ENCODE results near the gene BHLHA15.

BHLHA15 gene

DNA sequence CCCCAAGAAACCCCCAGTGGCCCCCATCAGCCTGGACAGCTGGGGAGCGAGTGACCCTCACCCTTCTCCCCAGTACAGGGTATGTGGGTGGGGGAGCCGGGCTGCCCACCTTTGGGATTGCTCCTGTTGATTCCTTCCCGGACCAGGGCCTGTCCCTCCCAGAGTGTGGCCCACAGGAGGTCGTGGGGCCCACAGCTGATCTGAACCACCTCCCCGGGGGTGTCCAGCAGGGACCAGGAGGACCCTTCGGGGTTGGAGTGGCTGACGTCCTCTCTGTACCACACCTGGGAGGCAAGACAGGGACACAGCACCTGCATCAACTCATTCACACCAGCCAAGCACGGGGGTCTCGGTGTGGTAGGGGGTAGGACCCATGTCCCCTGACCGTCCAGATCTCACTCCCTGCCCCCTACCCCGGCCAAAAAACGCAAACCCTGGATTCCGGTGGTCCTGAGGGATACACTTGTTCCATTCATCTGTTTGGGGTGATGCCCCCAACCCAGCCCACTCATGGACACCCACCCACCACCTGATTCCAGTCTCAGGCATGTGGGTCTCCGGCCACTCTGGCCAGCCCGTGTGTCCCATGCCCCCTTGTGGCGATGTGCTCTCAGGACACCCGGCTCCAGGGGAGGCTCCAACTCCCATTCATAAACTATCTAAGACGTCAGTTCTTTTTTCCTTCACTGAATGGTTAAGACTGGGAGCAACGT, 29.9 kb downstream of the BHLHA15 start:
- TF ChIP-seq, protein P1, sequence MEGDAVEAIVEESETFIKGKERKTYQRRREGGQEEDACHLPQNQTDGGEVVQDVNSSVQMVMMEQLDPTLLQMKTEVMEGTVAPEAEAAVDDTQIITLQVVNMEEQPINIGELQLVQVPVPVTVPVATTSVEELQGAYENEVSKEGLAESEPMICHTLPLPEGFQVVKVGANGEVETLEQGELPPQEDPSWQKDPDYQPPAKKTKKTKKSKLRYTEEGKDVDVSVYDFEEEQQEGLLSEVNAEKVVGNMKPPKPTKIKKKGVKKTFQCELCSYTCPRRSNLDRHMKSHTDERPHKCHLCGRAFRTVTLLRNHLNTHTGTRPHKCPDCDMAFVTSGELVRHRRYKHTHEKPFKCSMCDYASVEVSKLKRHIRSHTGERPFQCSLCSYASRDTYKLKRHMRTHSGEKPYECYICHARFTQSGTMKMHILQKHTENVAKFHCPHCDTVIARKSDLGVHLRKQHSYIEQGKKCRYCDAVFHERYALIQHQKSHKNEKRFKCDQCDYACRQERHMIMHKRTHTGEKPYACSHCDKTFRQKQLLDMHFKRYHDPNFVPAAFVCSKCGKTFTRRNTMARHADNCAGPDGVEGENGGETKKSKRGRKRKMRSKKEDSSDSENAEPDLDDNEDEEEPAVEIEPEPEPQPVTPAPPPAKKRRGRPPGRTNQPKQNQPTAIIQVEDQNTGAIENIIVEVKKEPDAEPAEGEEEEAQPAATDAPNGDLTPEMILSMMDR (IDR thresholded peaks at IDR 0.05; ENCODE audit: low read depth, low read length) = peak; percentile 83
- no peak overlapping the region for H3K4me3 ChIP-seq (replicated peaks in 1 of 2; ENCODE audit: low read depth in 2 of 2, low read length in 2 of 2)
- DNase-seq (ENCODE audit: low read depth in 2 of 2) = peak; percentile 53 to 55

DNA sequence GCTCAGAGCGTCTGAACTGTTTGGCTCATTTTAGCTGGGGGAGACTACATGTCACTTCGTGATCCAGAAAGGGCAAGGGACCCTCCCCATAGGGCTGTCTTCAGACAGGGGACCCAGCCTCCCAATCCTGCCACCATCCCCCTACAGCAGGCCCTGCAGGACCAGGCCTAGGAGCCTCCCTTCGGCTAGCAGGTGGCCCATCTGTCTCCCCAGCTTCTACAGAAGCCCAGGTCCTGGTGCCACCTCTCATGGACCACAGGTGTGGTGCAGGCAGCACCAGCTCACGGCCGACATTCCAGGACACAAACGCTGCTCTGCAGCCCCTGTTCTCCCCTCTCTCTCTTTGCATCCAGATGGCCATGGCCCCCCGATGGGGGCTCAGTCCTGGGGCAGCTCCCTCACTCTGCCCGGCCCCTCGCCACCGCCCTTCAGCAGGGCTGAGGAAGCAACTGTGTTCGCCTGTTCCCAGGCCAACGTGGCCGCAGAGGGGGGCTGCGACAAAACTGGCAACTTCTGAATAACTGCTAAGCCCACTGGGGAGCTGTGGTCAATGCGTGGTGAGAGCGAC, 30.5 kb downstream of the BHLHA15 start:
- TF ChIP-seq, protein P1 (IDR thresholded peaks at IDR 0.05; ENCODE audit: low read depth, low read length) = no peak
- no peak for DNase-seq (ENCODE audit: low read depth in 2 of 2)
- no peak overlapping the region for H3K4me3 ChIP-seq (replicated peaks in 1 of 2; ENCODE audit: low read depth in 2 of 2, low read length in 2 of 2)

DNA sequence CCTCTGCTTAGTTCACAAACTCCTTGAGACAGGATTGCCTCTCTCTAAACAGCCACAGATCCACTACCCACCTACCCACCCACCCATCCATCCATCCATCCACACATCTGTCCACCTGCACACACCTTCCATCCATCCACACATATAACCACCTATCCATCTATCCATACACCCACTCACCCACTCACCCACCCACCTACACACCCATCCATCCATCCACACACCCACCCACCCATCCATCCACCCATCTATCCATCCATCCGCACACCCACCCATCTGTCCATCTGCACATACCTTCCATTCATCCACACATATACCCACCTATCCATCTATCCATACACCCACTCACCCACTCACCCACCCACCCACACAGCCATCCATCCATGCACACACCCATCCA, 31.1 kb downstream of the BHLHA15 start:
- DNase-seq (ENCODE audit: low read depth in 2 of 2) = no peak
- TF ChIP-seq, protein P1 (IDR thresholded peaks at IDR 0.05; ENCODE audit: low read depth, low read length) = no peak

DNA sequence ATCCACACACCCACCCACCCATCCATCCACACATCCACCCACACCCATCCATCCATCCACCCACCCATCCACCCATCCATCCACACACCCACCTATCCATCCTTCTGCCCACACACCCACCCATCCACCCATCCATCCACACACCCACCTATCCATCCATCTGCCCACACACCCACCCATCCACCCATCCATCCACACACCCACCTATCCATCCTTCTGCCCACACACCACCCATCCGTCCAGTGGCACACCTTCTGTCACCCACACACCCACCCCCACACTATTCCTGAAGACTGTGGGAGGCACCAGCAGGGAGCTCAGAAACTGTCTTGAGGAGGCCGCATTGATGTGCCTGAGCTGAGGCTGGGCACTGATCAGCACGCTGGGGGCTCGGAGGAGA, 31.7 kb downstream of the BHLHA15 start:
- DNase-seq (ENCODE audit: low read depth in 2 of 2) = no peak
- TF ChIP-seq, protein P1 (IDR thresholded peaks at IDR 0.05; ENCODE audit: low read depth, low read length) = no peak
- no peak overlapping the region for H3K4me3 ChIP-seq (replicated peaks in 1 of 2; ENCODE audit: low read depth in 2 of 2, low read length in 2 of 2)

More for the DNA sequence above, 31.1 kb downstream of the BHLHA15 start:
- no peak overlapping the region for H3K4me3 ChIP-seq (replicated peaks in 1 of 2; ENCODE audit: low read depth in 2 of 2, low read length in 2 of 2)

DNA sequence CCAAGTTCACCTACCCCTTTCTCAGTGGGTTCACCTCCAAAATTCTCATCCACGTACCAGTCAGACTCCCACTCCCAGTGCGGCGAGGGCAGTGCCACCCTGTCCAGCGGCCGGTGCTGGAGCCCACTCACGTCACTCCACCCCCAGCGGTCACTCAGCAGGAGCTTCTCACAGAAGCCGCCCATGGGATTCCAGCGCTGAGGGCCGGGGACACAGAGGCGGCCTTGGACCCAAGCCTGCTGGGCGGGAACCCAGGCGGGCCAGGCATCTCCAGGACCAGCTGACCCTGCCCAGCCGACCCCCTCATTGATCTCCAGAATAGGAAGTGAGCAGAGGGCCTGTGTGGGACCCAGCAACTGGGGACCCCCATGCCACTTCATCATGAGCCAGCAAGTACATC, 33.6 kb downstream of the BHLHA15 start:
- TF ChIP-seq, protein P1 (IDR thresholded peaks at IDR 0.05; ENCODE audit: low read depth, low read length) = no peak
- no peak overlapping the region for H3K4me3 ChIP-seq (replicated peaks in 1 of 2; ENCODE audit: low read depth in 2 of 2, low read length in 2 of 2)
- no peak for DNase-seq (ENCODE audit: low read depth in 2 of 2)

DNA sequence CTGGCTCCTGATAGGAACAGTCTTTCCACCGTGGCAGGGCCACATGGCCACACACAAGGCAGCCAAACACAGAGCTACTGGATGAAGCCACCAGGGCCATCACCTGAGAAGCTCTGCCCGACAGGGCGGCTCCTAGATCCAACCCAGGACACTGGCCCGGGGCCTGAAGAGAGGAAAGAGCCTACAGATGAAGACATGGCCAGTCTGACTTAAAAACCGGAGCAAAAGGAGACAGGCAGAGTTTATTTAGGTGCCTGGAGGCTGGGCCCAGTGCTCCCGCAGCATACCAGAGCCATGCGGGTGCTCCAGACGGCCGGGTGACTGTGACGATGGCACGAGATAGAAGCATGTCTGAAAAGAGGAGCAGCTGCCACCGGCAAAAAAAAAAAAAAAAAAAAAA, 36.9 kb downstream of the BHLHA15 start:
- DNase-seq (ENCODE audit: low read depth in 2 of 2) = no peak
- TF ChIP-seq, protein P1 (IDR thresholded peaks at IDR 0.05; ENCODE audit: low read depth, low read length) = no peak
- no peak overlapping the region for H3K4me3 ChIP-seq (replicated peaks in 1 of 2; ENCODE audit: low read depth in 2 of 2, low read length in 2 of 2)
